ENCODE results near the gene HCFC1.

The HCFC1 gene

DNA sequence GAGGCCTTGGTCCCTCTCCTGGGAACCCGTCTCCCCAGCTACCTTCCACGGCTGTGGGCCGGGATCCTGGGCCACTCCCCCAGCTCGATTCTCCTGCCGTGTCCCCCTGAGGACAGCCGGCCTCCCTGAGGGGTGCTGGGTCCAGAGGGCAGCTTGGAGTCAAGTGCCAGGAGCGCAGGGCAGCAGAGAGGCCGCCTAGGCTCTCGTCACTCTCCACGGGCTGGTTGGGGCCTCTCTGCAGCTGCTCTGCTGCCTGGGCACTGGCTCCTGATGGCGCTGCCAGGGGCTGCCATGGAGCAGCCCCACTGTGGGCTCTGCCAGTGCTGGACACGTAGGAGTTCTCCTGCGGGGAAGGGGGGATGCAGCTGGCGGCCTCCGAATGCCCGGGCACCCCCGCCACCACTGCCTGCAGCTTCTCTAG, 41.4 kb upstream of the HCFC1 start:
- TF ChIP-seq, protein P1, sequence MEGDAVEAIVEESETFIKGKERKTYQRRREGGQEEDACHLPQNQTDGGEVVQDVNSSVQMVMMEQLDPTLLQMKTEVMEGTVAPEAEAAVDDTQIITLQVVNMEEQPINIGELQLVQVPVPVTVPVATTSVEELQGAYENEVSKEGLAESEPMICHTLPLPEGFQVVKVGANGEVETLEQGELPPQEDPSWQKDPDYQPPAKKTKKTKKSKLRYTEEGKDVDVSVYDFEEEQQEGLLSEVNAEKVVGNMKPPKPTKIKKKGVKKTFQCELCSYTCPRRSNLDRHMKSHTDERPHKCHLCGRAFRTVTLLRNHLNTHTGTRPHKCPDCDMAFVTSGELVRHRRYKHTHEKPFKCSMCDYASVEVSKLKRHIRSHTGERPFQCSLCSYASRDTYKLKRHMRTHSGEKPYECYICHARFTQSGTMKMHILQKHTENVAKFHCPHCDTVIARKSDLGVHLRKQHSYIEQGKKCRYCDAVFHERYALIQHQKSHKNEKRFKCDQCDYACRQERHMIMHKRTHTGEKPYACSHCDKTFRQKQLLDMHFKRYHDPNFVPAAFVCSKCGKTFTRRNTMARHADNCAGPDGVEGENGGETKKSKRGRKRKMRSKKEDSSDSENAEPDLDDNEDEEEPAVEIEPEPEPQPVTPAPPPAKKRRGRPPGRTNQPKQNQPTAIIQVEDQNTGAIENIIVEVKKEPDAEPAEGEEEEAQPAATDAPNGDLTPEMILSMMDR (IDR thresholded peaks at IDR 0.05; ENCODE audit: insufficient read depth, low read depth, low read length, missing control alignments), result no peak
- H3K4me3 ChIP-seq (ENCODE audit: low read depth, low read length), result no peak overlapping the region
- DNase-seq (ENCODE audit: low read depth), result no peak

- DNase-seq (ENCODE audit: low read depth), result no peak
- H3K4me3 ChIP-seq (ENCODE audit: low read depth, low read length), result no peak overlapping the region
- TF ChIP-seq, protein P1 (IDR thresholded peaks at IDR 0.05; ENCODE audit: insufficient read depth, low read depth, low read length, missing control alignments), result no peak
Observed at GRCh38 chrX:154012336-154012991, 40.8 kb upstream of the HCFC1 start.

DNA sequence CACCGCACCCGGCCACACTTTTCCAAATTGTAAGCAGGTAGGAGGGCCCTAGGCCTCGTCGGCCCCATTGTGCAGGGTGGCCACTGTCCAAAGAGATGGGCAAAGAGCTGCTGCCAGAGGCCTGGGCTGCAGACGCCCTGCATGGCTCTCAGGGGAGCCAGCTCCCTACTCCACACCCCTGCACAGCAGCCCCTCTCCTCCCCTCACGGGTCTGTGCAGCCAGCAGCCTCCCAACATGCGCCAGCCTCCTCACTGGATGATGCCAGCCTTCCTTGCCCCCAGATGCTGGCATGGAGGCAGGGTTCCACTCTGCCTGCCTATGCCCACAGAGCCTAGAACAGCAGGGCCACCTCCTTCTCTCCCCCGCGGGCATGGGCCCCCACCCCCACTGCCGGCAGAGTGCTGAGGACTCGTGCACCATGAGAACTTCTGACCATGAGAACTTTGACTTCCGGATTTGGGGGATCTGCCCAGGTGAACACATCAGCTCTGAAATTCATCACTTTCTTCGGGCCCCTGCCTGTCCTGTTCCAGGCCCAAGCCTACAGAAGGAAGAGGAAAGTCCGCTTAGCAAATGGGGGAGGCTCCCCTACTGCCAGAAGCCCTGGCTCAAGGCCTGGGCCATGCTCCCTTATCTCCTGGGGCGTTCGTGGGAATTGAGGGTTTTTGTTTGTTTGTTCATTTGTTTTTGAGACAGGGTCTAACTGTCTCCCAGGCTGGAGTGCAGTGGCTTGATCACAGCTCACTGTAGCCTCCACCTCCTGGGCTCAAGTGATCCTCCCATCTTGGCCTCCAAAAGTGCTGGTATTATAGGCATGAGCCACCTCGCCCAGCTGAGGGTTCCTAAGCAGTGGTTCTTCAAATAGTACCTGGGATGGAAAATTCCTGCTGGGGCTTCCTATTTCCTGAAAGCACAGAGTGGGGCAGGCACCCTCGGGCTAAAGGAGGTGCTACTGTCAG, 40.0 kb upstream of the HCFC1 start:
- TF ChIP-seq, protein P1 (IDR thresholded peaks at IDR 0.05; ENCODE audit: insufficient read depth, low read depth, low read length, missing control alignments), result no peak
- DNase-seq (ENCODE audit: low read depth), result no peak
- H3K4me3 ChIP-seq (ENCODE audit: low read depth, low read length), result no peak overlapping the region

DNA sequence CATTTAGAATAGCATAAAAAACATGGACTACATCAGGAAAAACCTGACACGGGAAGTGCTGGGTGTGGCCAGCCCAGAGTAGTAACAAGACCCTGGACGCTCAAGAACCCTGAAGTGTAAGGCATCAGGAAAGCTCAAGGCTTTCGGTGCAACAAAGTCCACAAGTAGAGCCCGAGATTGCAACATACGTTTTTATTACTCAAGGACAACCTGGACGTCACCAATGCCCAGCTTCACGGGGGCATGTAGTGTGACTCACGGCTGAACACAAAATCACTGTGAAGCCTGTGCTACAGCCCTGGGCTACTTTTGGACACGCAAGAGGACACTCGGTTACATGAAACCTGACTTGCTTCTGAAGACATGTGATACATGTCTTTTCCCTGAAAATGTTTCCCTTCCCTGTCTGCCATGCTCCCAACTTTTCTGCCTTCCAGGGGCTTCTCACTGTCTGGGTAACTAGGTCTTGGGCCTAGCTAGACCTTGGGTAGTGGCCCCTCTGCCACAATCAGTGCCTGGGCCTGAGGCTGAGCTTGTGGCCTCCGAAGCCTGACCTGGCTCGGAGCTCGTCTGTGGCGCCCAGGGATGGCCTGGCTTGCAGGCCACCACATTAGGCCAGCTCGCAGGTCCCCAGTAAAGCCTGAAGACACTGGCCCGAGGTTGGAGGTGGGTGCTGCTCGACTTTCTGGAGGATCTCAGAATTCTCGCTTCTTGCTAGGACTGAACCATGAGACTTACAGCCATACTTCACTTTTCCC, 38.9 kb upstream of the HCFC1 start:
- DNase-seq (ENCODE audit: low read depth), result no peak
- TF ChIP-seq, protein P1 (IDR thresholded peaks at IDR 0.05; ENCODE audit: insufficient read depth, low read depth, low read length, missing control alignments), result no peak
- no peak overlapping the region for H3K4me3 ChIP-seq (ENCODE audit: low read depth, low read length)

GRCh38 chrX:154008521-154008920, 36.9 kb upstream of the HCFC1 start:
- peak overlapping the region; percentile 15; the same call in 1 of the 2 replicates for H3K4me3 ChIP-seq (ENCODE audit: low read depth, low read length)
- TF ChIP-seq, protein P1 (IDR thresholded peaks at IDR 0.05; ENCODE audit: insufficient read depth, low read depth, low read length, missing control alignments), result no peak
- DNase-seq (ENCODE audit: low read depth), result peak; percentile 46

GRCh38 chrX:154006947-154007346, 35.3 kb upstream of the HCFC1 start:
- TF ChIP-seq, protein P1 (IDR thresholded peaks at IDR 0.05; ENCODE audit: insufficient read depth, low read depth, low read length, missing control alignments), result no peak
- no peak for DNase-seq (ENCODE audit: low read depth)
- H3K4me3 ChIP-seq (ENCODE audit: low read depth, low read length), result no peak overlapping the region

All from GM12865 (cell line).